Activated CD8-positive, alpha-beta T cell treated with anti-CD3 and anti-CD28 coated beads for 36 hours (primary cell): ENCODE measurements around the gene SLIT3. TPM values are rescaled to one million over a fixed set of nuclear protein-coding genes. Genes with fewer than 3 reads are reported as not detected.

Experiments
- ATAC-seq: fragments of 200-7000 bp; cut with Tn5 transposase; one replicate; pipeline ENCODE4 v1.10.0; 2021; ENCODE audit warnings: mild to moderate bottlenecking, moderate library complexity
- CTCF ChIA-PET: fragments of 350-600 bp; sonication (Branson Sonifier 250); formaldehyde crosslinking; loops from one replicate; lab custom pipeline; 2021; ENCODE audit warnings: antibody characterized with exemption; lab: Charles Lee
- POLR2A ChIA-PET: fragments of 350-600 bp; sonication (Branson Sonifier 250); formaldehyde crosslinking; loops from one replicate; lab custom pipeline; 2021; ENCODE audit warnings: antibody characterized with exemption; lab: Charles Lee
- DNase-seq: peaks from one replicate; pipeline ENCODE4 v3.0.0-alpha.2; 2020
- H3K27ac Mint-ChIP-seq: one replicate; pipeline ENCODE4 v1.8.0; 2021; ENCODE audit warnings: mild to moderate bottlenecking, mixed read lengths
- H3K27me3 Mint-ChIP-seq: one replicate; pipeline ENCODE4 v1.8.0; 2021; ENCODE audit warnings: mixed read lengths
- H3K36me3 Mint-ChIP-seq: one replicate; pipeline ENCODE4 v1.8.0; 2021; ENCODE audit warnings: low read depth, mixed read lengths
- H3K4me1 Mint-ChIP-seq: one replicate; pipeline ENCODE4 v1.8.0; 2021; ENCODE audit warnings: low read depth, mixed read lengths
- H3K4me3 Mint-ChIP-seq: one replicate; pipeline ENCODE4 v1.8.0; 2021; ENCODE audit warnings: mild to moderate bottlenecking, moderate library complexity, mixed read lengths
- H3K9me3 Mint-ChIP-seq: one replicate; pipeline ENCODE4 v1.8.0; 2021; ENCODE audit warnings: mixed read lengths
- CTCF ChIP-seq: fragments of 200-600 bp; IDR thresholded peaks from one replicate; pipeline ENCODE4 v1.8.0; 2022; ENCODE audit warnings: antibody characterized with exemption, mild to moderate bottlenecking
- intact Hi-C: fragments of 100-400 bp; cut with micrococcal nuclease; formaldehyde crosslinking; loops from one replicate; pipeline ENCODE4 v1.10.0; 2022
- total RNA-seq, 2 experiments: library from RNA; stranded (reverse); gene quantifications; one replicate each; pipeline ENCODE4 v1.2.3, GENCODE V29; 2021

Gene SLIT3
- total RNA-seq, 2 experiments from 2014 or later, result 0.69 to 0.74 TPM

- POLR2A ChIA-PET, result no interaction called here
- H3K36me3 Mint-ChIP-seq, result no peaks in the 10 kb centered on the region
- no peaks in the 10 kb centered on the region for H3K4me1 Mint-ChIP-seq
- intact Hi-C loops, result no loop called here
- CTCF ChIA-PET, result interaction anchor here (1.3 kb wide), 1 partner anchor 8 kb away, joined by 5 read pairs; no protein-coding TSS in a partner anchor
- no peaks in the 10 kb centered on the region for H3K9me3 Mint-ChIP-seq
- no peak overlapping the region for H3K4me3 Mint-ChIP-seq
- no peak for DNase-seq
- H3K27ac Mint-ChIP-seq, result no peak overlapping the region
- peaks cover 9% of the 10 kb centered on the region for H3K27me3 Mint-ChIP-seq
- ATAC-seq, result no peak
- TF ChIP-seq CTCF, result no peak
These were observed 321.8 kb downstream of the SLIT3 start for GRCh38 chr5:168979135-168979534.

GRCh38 chr5:168978500-168978899 is 322.4 kb downstream of the SLIT3 start:
- CTCF ChIA-PET, result interaction anchor here (1.3 kb wide), 1 partner anchor 9 kb away, joined by 5 read pairs; no protein-coding TSS in a partner anchor
- Mint-ChIP-seq H3K27ac (no peak overlapping the region), H3K27me3 (peaks cover 14% of the 10 kb centered on the region), H3K4me3 (no peak overlapping the region), H3K9me3 (no peaks in the 10 kb centered on the region), H3K4me1 (no peaks in the 10 kb centered on the region), H3K36me3 (no peaks in the 10 kb centered on the region)
- DNase-seq (no peak), ATAC-seq (no peak)
- POLR2A ChIA-PET, result no interaction called here
- TF ChIP-seq CTCF, result no peak
- intact Hi-C loops, result no loop called here

- DNase-seq (no peak), ATAC-seq (no peak)
- intact Hi-C loops, result no loop called here
- CTCF ChIA-PET, result interaction anchor here (1.3 kb wide), 1 partner anchor 9 kb away, joined by 5 read pairs; no protein-coding TSS in a partner anchor
- Mint-ChIP-seq H3K9me3 (no peaks in the 10 kb centered on the region), H3K27ac (no peak overlapping the region), H3K4me3 (no peak overlapping the region), H3K4me1 (no peaks in the 10 kb centered on the region), H3K27me3 (peaks cover 14% of the 10 kb centered on the region), H3K36me3 (no peaks in the 10 kb centered on the region)
- TF ChIP-seq CTCF, result no peak
- POLR2A ChIA-PET, result no interaction called here
These were observed 322.9 kb downstream of the SLIT3 start for GRCh38 chr5:168978015-168978414.

- no peaks in the 10 kb centered on the region for H3K9me3 Mint-ChIP-seq
- no peak overlapping the region for H3K27ac Mint-ChIP-seq
- ChIA-PET POLR2A (no interaction called here), CTCF (interaction anchor here (1.1 to 1.2 kb wide), 2 partner anchors 11 to 326 kb away, joined by 3 to 4 read pairs; no protein-coding TSS in a partner anchor)
- TF ChIP-seq CTCF, result no peak
- ATAC-seq (no peak), DNase-seq (no peak)
- no peak overlapping the region for H3K4me3 Mint-ChIP-seq
- peaks cover 16% of the 10 kb centered on the region for H3K27me3 Mint-ChIP-seq
- intact Hi-C loops, result no loop called here
- H3K4me1 Mint-ChIP-seq, result no peaks in the 10 kb centered on the region
- H3K36me3 Mint-ChIP-seq, result no peaks in the 10 kb centered on the region
These were observed 324.5 kb downstream of the SLIT3 start for GRCh38 chr5:168976311-168976970.

GRCh38 chr5:168975331-168975730 is 325.6 kb downstream of the SLIT3 start:
- Mint-ChIP-seq H3K36me3 (no peaks in the 10 kb centered on the region), H3K27me3 (peaks cover 25% of the 10 kb centered on the region), H3K4me3 (no peak overlapping the region), H3K27ac (no peak overlapping the region), H3K4me1 (no peaks in the 10 kb centered on the region), H3K9me3 (no peaks in the 10 kb centered on the region)
- CTCF ChIA-PET, result interaction anchor here (0.7 to 1.2 kb wide), 3 partner anchors 12 to 327 kb away, joined by 3 to 4 read pairs (median 3); no protein-coding TSS in a partner anchor
- POLR2A ChIA-PET, result no interaction called here
- intact Hi-C loops, result no loop called here
- TF ChIP-seq CTCF, result no peak
- ATAC-seq (no peak), DNase-seq (no peak)
